Measurements from ENCODE around the gene KLHL22. TPM values are rescaled to one million over a fixed set of nuclear protein-coding genes. Genes with fewer than 3 reads are reported as not detected.
A peak's percentile ranks its signal among the peaks of the same experiment; 100 is the strongest.

KLHL22 gene
- polyA plus RNA-seq, 6 donors from 2014 or later = 4.7 to 24.3 (median 15.9) TPM

GRCh38 chr22:20531404-20532201 lies 36.0 kb upstream of the KLHL22 start:
- Mint-ChIP-seq H3K27me3 (no peaks in the 10 kb centered on the region), H3K27ac (peak overlapping the region in 2 of 6 donors; percentile 51 to 83), H3K36me3 (peaks cover 3 to 9% of the 10 kb centered on the region in 2 donors), H3K9me3 (no peaks in the 10 kb centered on the region), H3K4me1 (peaks cover 31 to 57% (median 34%) of the 10 kb centered on the region in 3 donors), H3K4me3 (no peak overlapping the region)
- DNase-seq (no peak), ATAC-seq (ENCODE audit: low read depth in 2 of 2) (no peak)

- no peaks in the 10 kb centered on the region for H3K9me3 Mint-ChIP-seq
- peaks cover 4 to 9% of the 10 kb centered on the region in 2 donors for H3K36me3 Mint-ChIP-seq
- ATAC-seq (ENCODE audit: low read depth in 2 of 2) (no peak), DNase-seq (no peak)
- H3K4me3 Mint-ChIP-seq = no peak overlapping the region
- H3K27ac Mint-ChIP-seq = no peak overlapping the region
- H3K4me1 Mint-ChIP-seq = peaks cover 34 to 60% (median 36%) of the 10 kb centered on the region in 3 donors
- no peaks in the 10 kb centered on the region for H3K27me3 Mint-ChIP-seq
Measured at GRCh38 chr22:20531154-20531403, 35.5 kb upstream of the KLHL22 start.

- DNase-seq (no peak), ATAC-seq (ENCODE audit: low read depth in 2 of 2) (no peak)
- Mint-ChIP-seq H3K27me3 (no peaks in the 10 kb centered on the region), H3K36me3 (peaks cover 4 to 9% of the 10 kb centered on the region in 2 donors), H3K4me1 (peaks cover 34 to 60% (median 36%) of the 10 kb centered on the region in 3 donors), H3K9me3 (no peaks in the 10 kb centered on the region), H3K4me3 (no peak overlapping the region), H3K27ac (peak overlapping the region in 3 of 6 donors; percentile 30 to 90 (median 60))
Measured at GRCh38 chr22:20530368-20531153, 35.0 kb upstream of the KLHL22 start.

- no peaks in the 10 kb centered on the region for H3K9me3 Mint-ChIP-seq
- peaks cover 34 to 57% (median 38%) of the 10 kb centered on the region in 3 donors for H3K4me1 Mint-ChIP-seq
- no peaks in the 10 kb centered on the region for H3K27me3 Mint-ChIP-seq
- H3K36me3 Mint-ChIP-seq = peaks cover 4 to 9% of the 10 kb centered on the region in 2 donors
- no peak for ATAC-seq (ENCODE audit: low read depth in 2 of 2)
- no peak overlapping the region for H3K4me3 Mint-ChIP-seq
- peak overlapping the region in 2 of 6 donors; percentile 27 to 57 for H3K27ac Mint-ChIP-seq
- DNase-seq = no peak
Measured at GRCh38 chr22:20528405-20528978, 32.9 kb upstream of the KLHL22 start.

GRCh38 chr22:20526628-20527355 lies 31.2 kb upstream of the KLHL22 start:
- H3K27me3 Mint-ChIP-seq = no peaks in the 10 kb centered on the region
- no peak overlapping the region for H3K4me3 Mint-ChIP-seq
- peaks cover 4 to 9% of the 10 kb centered on the region in 2 donors for H3K36me3 Mint-ChIP-seq
- peaks cover 34 to 58% (median 44%) of the 10 kb centered on the region in 3 donors for H3K4me1 Mint-ChIP-seq
- no peak for ATAC-seq (ENCODE audit: low read depth in 2 of 2)
- DNase-seq = no peak
- peak overlapping the region in 2 of 6 donors; percentile 63 to 76 for H3K27ac Mint-ChIP-seq
- no peaks in the 10 kb centered on the region for H3K9me3 Mint-ChIP-seq

GRCh38 chr22:20526305-20526627 lies 30.7 kb upstream of the KLHL22 start:
- H3K36me3 Mint-ChIP-seq = peaks cover 4 to 9% of the 10 kb centered on the region in 2 donors
- ATAC-seq (ENCODE audit: low read depth in 2 of 2) (no peak), DNase-seq (no peak)
- no peak overlapping the region for H3K4me3 Mint-ChIP-seq
- H3K27ac Mint-ChIP-seq = peak overlapping the region in 3 of 6 donors; percentile 19 to 63 (median 54)
- no peaks in the 10 kb centered on the region for H3K27me3 Mint-ChIP-seq
- H3K9me3 Mint-ChIP-seq = no peaks in the 10 kb centered on the region
- peaks cover 31 to 54% (median 42%) of the 10 kb centered on the region in 3 donors for H3K4me1 Mint-ChIP-seq

- Mint-ChIP-seq H3K4me1 (peaks cover 36 to 52% (median 44%) of the 10 kb centered on the region in 3 donors), H3K27ac (no peak overlapping the region), H3K36me3 (peaks cover 4 to 9% of the 10 kb centered on the region in 2 donors), H3K9me3 (no peaks in the 10 kb centered on the region), H3K27me3 (no peaks in the 10 kb centered on the region), H3K4me3 (no peak overlapping the region)
- ATAC-seq (ENCODE audit: low read depth in 2 of 2) (no peak), DNase-seq (no peak)
Measured at GRCh38 chr22:20525048-20525447, 29.5 kb upstream of the KLHL22 start.

GRCh38 chr22:20524004-20524481 lies 28.4 kb upstream of the KLHL22 start:
- Mint-ChIP-seq H3K4me1 (peaks cover 38 to 54% (median 46%) of the 10 kb centered on the region in 3 donors), H3K9me3 (no peaks in the 10 kb centered on the region), H3K27me3 (no peaks in the 10 kb centered on the region), H3K27ac (peak overlapping the region in 4 of 6 donors; percentile 60 to 91 (median 76)), H3K4me3 (no peak overlapping the region), H3K36me3 (peaks cover 4 to 9% of the 10 kb centered on the region in 2 donors)
- DNase-seq = no peak
- no peak for ATAC-seq (ENCODE audit: low read depth in 2 of 2)

- Mint-ChIP-seq H3K36me3 (peaks cover 4 to 9% of the 10 kb centered on the region in 2 donors), H3K27me3 (no peaks in the 10 kb centered on the region), H3K9me3 (no peaks in the 10 kb centered on the region), H3K4me3 (peak overlapping the region in 2 of 8 donors; percentile 12 to 30), H3K4me1 (peaks cover 41 to 61% (median 52%) of the 10 kb centered on the region in 3 donors), H3K27ac (peak overlapping the region in 5 of 6 donors; percentile 3 to 91 (median 44))
- ATAC-seq (ENCODE audit: low read depth in 2 of 2) (no peak), DNase-seq (no peak)
Measured at GRCh38 chr22:20523086-20523983, 27.7 kb upstream of the KLHL22 start.

- Mint-ChIP-seq H3K27ac (peak overlapping the region in 5 of 6 donors; percentile 30 to 81 (median 47)), H3K4me3 (peak overlapping the region in 1 of 8 donors; percentile 51)
Measured at GRCh38 chr22:20522134-20523004, 26.8 kb upstream of the KLHL22 start.

GRCh38 chr22:20520093-20520511 lies 24.5 kb upstream of the KLHL22 start:
- Mint-ChIP-seq H3K27me3 (no peaks in the 10 kb centered on the region), H3K4me1 (peaks cover 39 to 66% (median 57%) of the 10 kb centered on the region in 3 donors), H3K27ac (peak overlapping the region in 1 of 6 donors; percentile 65), H3K9me3 (no peaks in the 10 kb centered on the region), H3K36me3 (no peaks in the 10 kb centered on the region), H3K4me3 (no peak overlapping the region)
- ATAC-seq (ENCODE audit: low read depth in 2 of 2) (no peak), DNase-seq (no peak)

More at GRCh38 chr22:20522134-20523004, 26.8 kb upstream of the KLHL22 start:
- no peak for ATAC-seq (ENCODE audit: low read depth in 2 of 2)
- Mint-ChIP-seq H3K4me1 (peaks cover 47 to 63% (median 56%) of the 10 kb centered on the region in 3 donors), H3K27me3 (no peaks in the 10 kb centered on the region), H3K9me3 (no peaks in the 10 kb centered on the region), H3K36me3 (peaks cover 4% of the 10 kb centered on the region in 2 donors)
- no peak for DNase-seq
